Measurements from ENCODE around the gene OR52N2.

Gene OR52N2

DNA sequence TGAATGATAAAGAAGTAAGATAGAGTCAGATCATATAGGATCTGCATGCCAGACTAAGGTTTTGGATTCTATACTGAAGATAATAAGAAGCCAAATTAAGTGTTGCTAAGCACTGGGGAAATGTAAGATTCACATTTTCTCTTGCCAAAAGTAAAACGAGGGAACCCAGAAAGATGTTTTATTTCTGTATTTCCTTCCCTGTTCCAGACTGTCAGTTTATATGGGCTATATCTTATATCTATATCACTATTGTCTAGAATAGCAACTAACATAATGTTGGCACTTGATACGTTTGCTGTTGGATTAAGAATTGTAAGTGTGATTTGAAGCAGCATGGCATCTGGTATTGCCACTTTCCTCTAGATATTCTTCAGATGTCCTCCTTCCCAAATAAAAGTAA lies 24.7 kb downstream of the OR52N2 start:
- no peak for TF ChIP-seq PPARA (CRISPR knock-in tag; IDR thresholded peaks at IDR 0.05; ENCODE audit: borderline replicate concordance)
- TF ChIP-seq, protein P1, sequence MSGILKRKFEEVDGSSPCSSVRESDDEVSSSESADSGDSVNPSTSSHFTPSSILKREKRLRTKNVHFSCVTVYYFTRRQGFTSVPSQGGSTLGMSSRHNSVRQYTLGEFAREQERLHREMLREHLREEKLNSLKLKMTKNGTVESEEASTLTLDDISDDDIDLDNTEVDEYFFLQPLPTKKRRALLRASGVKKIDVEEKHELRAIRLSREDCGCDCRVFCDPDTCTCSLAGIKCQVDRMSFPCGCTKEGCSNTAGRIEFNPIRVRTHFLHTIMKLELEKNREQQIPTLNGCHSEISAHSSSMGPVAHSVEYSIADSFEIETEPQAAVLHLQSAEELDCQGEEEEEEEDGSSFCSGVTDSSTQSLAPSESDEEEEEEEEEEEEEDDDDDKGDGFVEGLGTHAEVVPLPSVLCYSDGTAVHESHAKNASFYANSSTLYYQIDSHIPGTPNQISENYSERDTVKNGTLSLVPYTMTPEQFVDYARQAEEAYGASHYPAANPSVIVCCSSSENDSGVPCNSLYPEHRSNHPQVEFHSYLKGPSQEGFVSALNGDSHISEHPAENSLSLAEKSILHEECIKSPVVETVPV (CRISPR knock-in tag; IDR thresholded peaks at IDR 0.05): no peak
- TF ChIP-seq SNAI2 (CRISPR knock-in tag; IDR thresholded peaks at IDR 0.05): no peak
- no peak for TF ChIP-seq ZFP30 (CRISPR knock-in tag; IDR thresholded peaks at IDR 0.05)
- TF ChIP-seq ESRRG (CRISPR knock-in tag; IDR thresholded peaks at IDR 0.05): no peak
- no peak for TF ChIP-seq RARB (CRISPR knock-in tag; IDR thresholded peaks at IDR 0.05)
- no peak for TF ChIP-seq ISL1 (CRISPR knock-in tag; IDR thresholded peaks at IDR 0.05)
- no peak for TF ChIP-seq ZFP3 (CRISPR knock-in tag; IDR thresholded peaks at IDR 0.05)
- TF ChIP-seq, protein P2, sequence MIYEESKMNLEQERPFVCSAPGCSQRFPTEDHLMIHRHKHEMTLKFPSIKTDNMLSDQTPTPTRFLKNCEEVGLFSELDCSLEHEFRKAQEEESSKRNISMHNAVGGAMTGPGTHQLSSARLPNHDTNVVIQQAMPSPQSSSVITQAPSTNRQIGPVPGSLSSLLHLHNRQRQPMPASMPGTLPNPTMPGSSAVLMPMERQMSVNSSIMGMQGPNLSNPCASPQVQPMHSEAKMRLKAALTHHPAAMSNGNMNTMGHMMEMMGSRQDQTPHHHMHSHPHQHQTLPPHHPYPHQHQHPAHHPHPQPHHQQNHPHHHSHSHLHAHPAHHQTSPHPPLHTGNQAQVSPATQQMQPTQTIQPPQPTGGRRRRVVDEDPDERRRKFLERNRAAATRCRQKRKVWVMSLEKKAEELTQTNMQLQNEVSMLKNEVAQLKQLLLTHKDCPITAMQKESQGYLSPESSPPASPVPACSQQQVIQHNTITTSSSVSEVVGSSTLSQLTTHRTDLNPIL (CRISPR knock-in tag; IDR thresholded peaks at IDR 0.05; ENCODE audit: low read depth): no peak
- TF ChIP-seq ZNF8 (CRISPR knock-in tag; IDR thresholded peaks at IDR 0.05): no peak
- TF ChIP-seq TCF4 (CRISPR knock-in tag; IDR thresholded peaks at IDR 0.05; ENCODE audit: borderline replicate concordance): no peak
- no peak for TF ChIP-seq ARNTL (CRISPR knock-in tag; IDR thresholded peaks at IDR 0.05; ENCODE audit: borderline replicate concordance, low read depth)
- TF ChIP-seq CSDC2 (CRISPR knock-in tag; IDR thresholded peaks at IDR 0.05): no peak
- TF ChIP-seq, protein P3, sequence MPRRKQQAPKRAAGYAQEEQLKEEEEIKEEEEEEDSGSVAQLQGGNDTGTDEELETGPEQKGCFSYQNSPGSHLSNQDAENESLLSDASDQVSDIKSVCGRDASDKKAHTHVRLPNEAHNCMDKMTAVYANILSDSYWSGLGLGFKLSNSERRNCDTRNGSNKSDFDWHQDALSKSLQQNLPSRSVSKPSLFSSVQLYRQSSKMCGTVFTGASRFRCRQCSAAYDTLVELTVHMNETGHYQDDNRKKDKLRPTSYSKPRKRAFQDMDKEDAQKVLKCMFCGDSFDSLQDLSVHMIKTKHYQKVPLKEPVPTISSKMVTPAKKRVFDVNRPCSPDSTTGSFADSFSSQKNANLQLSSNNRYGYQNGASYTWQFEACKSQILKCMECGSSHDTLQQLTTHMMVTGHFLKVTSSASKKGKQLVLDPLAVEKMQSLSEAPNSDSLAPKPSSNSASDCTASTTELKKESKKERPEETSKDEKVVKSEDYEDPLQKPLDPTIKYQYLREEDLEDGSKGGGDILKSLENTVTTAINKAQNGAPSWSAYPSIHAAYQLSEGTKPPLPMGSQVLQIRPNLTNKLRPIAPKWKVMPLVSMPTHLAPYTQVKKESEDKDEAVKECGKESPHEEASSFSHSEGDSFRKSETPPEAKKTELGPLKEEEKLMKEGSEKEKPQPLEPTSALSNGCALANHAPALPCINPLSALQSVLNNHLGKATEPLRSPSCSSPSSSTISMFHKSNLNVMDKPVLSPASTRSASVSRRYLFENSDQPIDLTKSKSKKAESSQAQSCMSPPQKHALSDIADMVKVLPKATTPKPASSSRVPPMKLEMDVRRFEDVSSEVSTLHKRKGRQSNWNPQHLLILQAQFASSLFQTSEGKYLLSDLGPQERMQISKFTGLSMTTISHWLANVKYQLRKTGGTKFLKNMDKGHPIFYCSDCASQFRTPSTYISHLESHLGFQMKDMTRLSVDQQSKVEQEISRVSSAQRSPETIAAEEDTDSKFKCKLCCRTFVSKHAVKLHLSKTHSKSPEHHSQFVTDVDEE (CRISPR knock-in tag; IDR thresholded peaks at IDR 0.05): no peak
- no peak for TF ChIP-seq ZNF565 (CRISPR knock-in tag; conservative IDR thresholded peaks at IDR 0.05; ENCODE audit: low read depth)
- TF ChIP-seq, protein P4, sequence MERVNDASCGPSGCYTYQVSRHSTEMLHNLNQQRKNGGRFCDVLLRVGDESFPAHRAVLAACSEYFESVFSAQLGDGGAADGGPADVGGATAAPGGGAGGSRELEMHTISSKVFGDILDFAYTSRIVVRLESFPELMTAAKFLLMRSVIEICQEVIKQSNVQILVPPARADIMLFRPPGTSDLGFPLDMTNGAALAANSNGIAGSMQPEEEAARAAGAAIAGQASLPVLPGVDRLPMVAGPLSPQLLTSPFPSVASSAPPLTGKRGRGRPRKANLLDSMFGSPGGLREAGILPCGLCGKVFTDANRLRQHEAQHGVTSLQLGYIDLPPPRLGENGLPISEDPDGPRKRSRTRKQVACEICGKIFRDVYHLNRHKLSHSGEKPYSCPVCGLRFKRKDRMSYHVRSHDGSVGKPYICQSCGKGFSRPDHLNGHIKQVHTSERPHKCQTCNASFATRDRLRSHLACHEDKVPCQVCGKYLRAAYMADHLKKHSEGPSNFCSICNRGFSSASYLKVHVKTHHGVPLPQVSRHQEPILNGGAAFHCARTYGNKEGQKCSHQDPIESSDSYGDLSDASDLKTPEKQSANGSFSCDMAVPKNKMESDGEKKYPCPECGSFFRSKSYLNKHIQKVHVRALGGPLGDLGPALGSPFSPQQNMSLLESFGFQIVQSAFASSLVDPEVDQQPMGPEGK (CRISPR knock-in tag; IDR thresholded peaks at IDR 0.05; ENCODE audit: borderline replicate concordance): no peak
- ATAC-seq: no peak

DNA sequence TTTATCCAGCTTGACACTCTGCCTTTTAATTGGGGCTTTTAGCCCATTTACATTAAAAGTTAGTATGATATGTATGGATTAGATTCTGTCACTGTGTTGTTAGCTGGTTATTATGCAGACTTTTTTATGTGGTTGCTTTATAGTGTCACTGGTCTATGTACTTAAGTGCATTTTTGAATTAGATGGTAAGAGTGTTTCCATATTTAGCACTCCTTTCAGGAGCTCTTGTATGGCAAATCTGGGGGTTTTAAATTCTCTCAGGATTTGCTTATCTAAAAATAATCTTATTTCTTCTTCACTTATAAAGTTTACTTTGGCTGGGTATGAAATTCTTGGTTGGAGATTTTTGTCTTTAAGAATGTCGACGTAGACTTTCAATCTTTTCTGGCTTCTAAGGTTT lies 29.0 kb downstream of the OR52N2 start:
- TF ChIP-seq, protein P2 (CRISPR knock-in tag; IDR thresholded peaks at IDR 0.05; ENCODE audit: low read depth): no peak
- no peak for TF ChIP-seq ISL1 (CRISPR knock-in tag; IDR thresholded peaks at IDR 0.05)
- no peak for ATAC-seq

DNA sequence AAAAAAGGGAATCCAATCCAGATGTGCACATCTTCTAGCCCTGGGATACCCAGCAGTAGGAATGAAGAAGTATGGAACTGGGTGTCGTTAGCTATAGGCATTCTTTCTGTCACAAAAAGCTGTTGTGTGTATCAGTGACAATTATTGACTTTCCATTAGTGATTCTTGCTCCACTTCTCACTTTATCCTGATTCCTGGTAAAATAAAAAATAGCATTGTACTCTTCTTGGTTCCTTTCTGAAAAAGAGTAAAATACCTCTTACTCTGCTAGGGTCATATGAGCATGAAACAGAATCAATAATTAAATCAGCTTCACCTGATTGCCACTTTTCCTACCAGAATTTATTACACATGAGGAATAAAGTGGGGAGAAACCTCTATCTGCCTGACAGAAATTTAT lies 33.1 kb downstream of the OR52N2 start, which contains the start of gene OR52E6:
Gene OR52E6 (minus strand): TSS at position 101 of the 400 bp plus-strand sequence. CDS start 0 bp downstream, at position 101.
- TF ChIP-seq CSDC2 (CRISPR knock-in tag; IDR thresholded peaks at IDR 0.05): no peak
- no peak for TF ChIP-seq ISL1 (CRISPR knock-in tag; IDR thresholded peaks at IDR 0.05)
- TF ChIP-seq RARB (CRISPR knock-in tag; IDR thresholded peaks at IDR 0.05): no peak
- TF ChIP-seq, protein P2 (CRISPR knock-in tag; IDR thresholded peaks at IDR 0.05; ENCODE audit: low read depth): no peak
- TF ChIP-seq ZFP3 (CRISPR knock-in tag; IDR thresholded peaks at IDR 0.05): no peak
- TF ChIP-seq SNAI2 (CRISPR knock-in tag; IDR thresholded peaks at IDR 0.05): no peak
- no peak for ATAC-seq

DNA sequence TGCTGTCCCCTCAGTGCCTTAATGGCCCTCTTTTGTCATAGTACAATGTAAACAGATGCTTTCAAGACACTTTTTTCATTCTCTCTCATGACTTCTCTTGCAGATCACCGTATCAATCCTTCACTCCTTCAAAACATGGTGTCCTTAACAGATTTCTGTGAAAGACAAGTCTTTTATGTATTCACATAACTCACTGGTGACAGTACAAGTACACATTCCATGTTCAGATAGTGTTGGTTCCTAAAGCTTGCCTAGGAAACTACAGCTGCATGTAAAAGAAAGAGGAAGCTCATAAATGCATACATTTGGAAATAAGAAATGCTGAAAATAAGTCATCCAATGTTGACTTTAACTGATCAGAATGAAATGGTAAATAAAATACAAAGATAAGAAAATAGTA lies 38.0 kb downstream of the OR52N2 start:
- TF ChIP-seq ZFP30 (CRISPR knock-in tag; IDR thresholded peaks at IDR 0.05) (no peak), TOX (CRISPR knock-in tag; IDR thresholded peaks at IDR 0.05; ENCODE audit: borderline replicate concordance) (no peak), ZC3H10 (CRISPR knock-in tag; IDR thresholded peaks at IDR 0.05) (no peak), PPARA (CRISPR knock-in tag; IDR thresholded peaks at IDR 0.05; ENCODE audit: borderline replicate concordance) (no peak), SNAI2 (CRISPR knock-in tag; IDR thresholded peaks at IDR 0.05) (no peak)
- TF ChIP-seq, protein P4 (CRISPR knock-in tag; IDR thresholded peaks at IDR 0.05; ENCODE audit: borderline replicate concordance): no peak
- TF ChIP-seq, protein P1 (CRISPR knock-in tag; IDR thresholded peaks at IDR 0.05): no peak
- no peak for ATAC-seq

All from SK-N-SH treated with all-trans-retinoic acid at 6 μM for 48 hours (cell line).